GM12864 (cell line): ENCODE data around the gene ZNF491.
"Not testable (repeated sequence)": the region's sequence is repeated elsewhere in the genome, so short reads cannot be mapped to it uniquely, and the experiment has no call there.

ENCODE experiments used
- DNase-seq: peaks from one replicate; pipeline ENCODE4 v3.0.0-alpha.2; 2011; ENCODE audit warnings: low read depth
- H3K4me3 ChIP-seq: 2 replicates; pipeline ENCODE4 v1.5.1; 2011; ENCODE audit warnings: mild to moderate bottlenecking, low read depth, low read length, control low read depth
- TF ChIP-seq, protein P1 (sequence below): IDR thresholded peaks from 2 replicates; pipeline ENCODE4 v1.5.1; 2011; ENCODE audit warnings: low read depth, mild to moderate bottlenecking, moderate library complexity, low read length, control low read depth, inconsistent platforms; ENCODE audit errors: missing control alignments

ZNF491 gene

DNA sequence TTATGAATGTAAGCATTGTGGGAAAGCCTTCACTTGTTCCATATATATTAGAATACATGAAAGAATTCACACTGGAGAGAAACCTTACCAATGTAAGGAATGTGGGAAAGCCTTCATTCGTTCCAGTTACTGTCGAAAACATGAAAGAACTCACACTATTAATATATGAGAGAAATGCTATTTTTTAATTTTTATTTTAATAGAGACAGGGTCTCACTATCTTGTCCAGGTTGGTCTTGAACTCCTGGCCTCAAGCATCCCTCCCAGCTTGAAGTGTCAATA is 8.7 kb downstream of the ZNF491 start:
- TF ChIP-seq, protein P1, sequence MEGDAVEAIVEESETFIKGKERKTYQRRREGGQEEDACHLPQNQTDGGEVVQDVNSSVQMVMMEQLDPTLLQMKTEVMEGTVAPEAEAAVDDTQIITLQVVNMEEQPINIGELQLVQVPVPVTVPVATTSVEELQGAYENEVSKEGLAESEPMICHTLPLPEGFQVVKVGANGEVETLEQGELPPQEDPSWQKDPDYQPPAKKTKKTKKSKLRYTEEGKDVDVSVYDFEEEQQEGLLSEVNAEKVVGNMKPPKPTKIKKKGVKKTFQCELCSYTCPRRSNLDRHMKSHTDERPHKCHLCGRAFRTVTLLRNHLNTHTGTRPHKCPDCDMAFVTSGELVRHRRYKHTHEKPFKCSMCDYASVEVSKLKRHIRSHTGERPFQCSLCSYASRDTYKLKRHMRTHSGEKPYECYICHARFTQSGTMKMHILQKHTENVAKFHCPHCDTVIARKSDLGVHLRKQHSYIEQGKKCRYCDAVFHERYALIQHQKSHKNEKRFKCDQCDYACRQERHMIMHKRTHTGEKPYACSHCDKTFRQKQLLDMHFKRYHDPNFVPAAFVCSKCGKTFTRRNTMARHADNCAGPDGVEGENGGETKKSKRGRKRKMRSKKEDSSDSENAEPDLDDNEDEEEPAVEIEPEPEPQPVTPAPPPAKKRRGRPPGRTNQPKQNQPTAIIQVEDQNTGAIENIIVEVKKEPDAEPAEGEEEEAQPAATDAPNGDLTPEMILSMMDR, result no peak
- no peak overlapping the region for H3K4me3 ChIP-seq
- DNase-seq, result no peak

GRCh38 chr19:11813703-11814028 is 15.3 kb downstream of the ZNF491 start:
- no peak for DNase-seq
- peak overlapping the region; percentile 84 for H3K4me3 ChIP-seq
- TF ChIP-seq, protein P1, result no peak

DNA sequence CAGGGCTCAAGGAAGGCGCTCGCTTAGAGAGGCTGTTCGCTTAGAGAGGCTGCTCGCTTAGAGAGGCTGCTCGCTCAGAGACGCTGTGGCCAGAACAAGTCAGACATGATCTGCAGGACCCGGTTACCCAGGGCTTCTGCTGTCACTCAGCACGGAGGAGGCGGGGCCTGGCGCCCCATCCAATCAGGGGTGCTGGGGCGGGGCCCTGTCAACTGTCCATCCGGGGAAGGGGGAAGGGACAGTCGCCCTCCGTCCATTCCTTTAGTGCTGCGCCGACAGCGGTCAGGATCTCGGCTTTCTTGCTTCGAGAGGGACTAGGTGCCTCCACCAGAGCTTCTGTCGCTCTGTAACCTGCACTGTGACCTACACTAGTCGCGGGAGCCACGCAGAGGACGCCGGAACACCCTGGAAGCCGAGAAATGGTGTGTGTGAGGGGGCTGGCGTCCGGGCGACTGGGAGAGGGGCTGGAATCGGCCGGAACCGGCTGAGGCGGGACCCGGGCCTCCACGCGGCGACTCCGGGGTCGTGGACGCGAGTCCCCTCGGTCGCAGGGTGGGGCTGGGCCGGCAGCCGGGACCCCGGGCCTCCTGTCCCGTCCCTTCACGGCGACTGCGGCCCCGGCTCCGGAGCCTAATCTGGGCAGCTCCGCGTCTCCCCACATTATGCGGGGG is 15.8 kb downstream of the ZNF491 start, which contains the start of gene ZNF440:
Gene ZNF440 (plus strand): TSS at position 245 of the 671 bp plus-strand sequence. CDS start 175 bp downstream, at position 420.
- DNase-seq, result peak; percentile 73
- H3K4me3 ChIP-seq, result peak within 1 kb of the TSS; percentile 84
- TF ChIP-seq, protein P1, result no peak

DNA sequence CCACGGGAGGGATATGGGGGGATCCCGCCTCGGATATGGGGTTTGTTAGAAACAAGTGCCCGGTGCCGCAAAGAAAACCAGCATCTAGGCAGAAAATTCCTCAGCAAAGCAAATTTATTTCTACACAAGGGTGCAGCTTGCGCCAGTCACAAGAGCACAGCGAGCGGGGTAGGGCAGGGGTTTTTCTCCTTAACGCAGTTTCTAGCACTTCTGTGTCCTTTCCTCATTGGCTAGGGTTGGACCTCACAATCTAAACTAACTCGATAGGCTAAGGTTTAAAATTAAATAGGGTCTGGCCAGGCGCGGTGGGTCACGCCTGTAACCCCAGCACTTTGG is 16.3 kb downstream of the ZNF491 start:
- no peak for DNase-seq
- peak overlapping the region; percentile 84 for H3K4me3 ChIP-seq
- TF ChIP-seq, protein P1, result no peak

GRCh38 chr19:11821474-11822109 is 23.3 kb downstream of the ZNF491 start:
- H3K4me3 ChIP-seq, result no peak overlapping the region
- TF ChIP-seq, protein P1, result no peak
- no peak for DNase-seq

DNA sequence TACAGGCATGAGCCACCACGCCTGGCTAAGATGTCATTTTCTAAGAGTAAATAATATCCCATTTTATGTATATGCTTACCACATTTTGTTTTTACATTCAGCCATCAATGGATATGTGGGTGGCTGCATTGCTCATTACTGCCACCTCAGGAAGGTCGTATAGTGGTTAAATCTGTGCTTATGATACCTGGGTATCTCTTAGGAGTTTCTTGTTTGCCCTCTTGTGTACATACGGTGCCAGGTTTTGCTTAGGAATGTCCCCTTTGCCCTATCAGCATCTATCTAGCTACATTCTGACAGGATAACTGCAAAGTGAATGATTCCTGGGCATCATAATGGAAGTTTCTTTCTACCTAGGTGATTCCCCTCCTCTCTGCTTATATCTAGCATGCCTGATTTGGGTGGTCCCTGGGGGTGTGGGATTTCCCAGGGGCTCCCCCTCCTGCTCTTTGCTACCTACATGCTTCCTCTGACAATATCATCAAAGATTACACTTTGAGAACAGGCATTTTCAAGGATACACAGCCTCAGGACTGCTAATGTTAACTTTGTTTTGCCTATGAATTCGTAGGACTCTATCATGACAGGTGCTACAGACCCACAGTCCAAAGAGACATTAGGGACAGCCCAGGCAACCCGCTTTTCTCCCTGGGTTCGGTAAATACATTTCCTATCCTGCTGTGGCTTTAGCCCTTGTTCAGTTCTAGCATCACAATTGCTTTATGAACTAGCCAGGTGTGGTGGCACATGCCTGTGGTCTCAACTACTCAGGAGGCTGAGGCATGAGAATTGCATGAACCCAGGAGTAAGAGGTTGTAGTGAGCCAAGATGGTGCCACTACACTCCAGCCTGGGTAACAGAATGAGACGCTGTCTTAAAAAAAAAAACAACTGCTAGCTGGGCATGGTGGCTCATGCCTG is 30.9 kb downstream of the ZNF491 start:
- not testable (repeated sequence) for H3K4me3 ChIP-seq, DNase-seq

DNA sequence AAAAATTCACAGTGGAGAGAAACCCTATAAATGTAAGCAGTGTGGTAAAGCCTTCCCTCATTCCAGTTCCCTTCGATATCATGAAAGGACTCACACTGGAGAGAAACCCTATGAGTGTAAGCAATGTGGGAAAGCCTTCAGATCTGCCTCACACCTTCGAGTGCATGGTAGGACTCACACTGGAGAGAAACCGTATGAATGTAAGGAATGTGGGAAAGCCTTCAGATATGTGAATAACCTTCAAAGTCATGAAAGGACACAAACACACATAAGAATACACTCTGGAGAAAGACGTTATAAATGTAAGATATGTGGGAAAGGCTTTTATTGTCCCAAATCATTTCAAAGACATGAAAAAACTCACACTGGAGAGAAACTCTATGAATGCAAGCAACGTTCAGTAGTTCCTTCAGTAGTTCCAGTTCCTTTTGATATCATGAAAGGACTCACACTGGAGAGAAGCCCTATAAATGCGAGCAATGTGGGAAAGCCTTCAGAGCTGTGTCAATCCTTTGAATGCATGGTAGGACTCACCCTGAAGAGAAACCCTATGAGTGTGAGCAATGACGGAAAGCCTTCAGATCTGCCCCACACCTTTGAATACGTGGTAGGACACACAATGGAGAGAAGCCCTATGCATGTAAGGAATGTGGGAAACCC is 34.1 kb downstream of the ZNF491 start:
- H3K4me3 ChIP-seq, result no peak overlapping the region
- no peak for DNase-seq
- TF ChIP-seq, protein P1, result no peak
